Coronary artery (tissue), 2 donors: Measurements from ENCODE around the gene MAN2A2.

Source experiments
- DNase-seq: peaks from one replicate; pipeline ENCODE4 v3.0.0-alpha.2; 2017; ENCODE audit warnings: low spot score
- H3K27ac ChIP-seq, 2 donors: fragments of 200-600 bp; sonication (generic); one replicate each; pipeline ENCODE4 v1.5.1; 2016 to 2019
- H3K4me3 ChIP-seq: fragments of 200-600 bp; sonication (generic); 2 replicates; pipeline ENCODE4 v1.5.1; 2016; ENCODE audit warnings: mild to moderate bottlenecking, moderate library complexity
- CTCF ChIP-seq: fragments of 200-600 bp; sonication (generic); IDR thresholded peaks from one replicate; pipeline ENCODE4 v1.5.1; 2019; ENCODE audit warnings: antibody characterized with exemption

MAN2A2 gene

GRCh38 chr15:90929246-90930019, 26.3 kb downstream of the MAN2A2 start:
- no peak for DNase-seq
- H3K4me3 ChIP-seq = peak overlapping the region; percentile 97
- H3K27ac ChIP-seq = peak overlapping the region; percentile 84 to 96
- TF ChIP-seq CTCF = no peak

- no peak for TF ChIP-seq CTCF
- peak overlapping the region; percentile 84 to 96 for H3K27ac ChIP-seq
- no peak for DNase-seq
- peak overlapping the region; percentile 97 for H3K4me3 ChIP-seq
These were observed 27.9 kb downstream of the MAN2A2 start for GRCh38 chr15:90930861-90931574.

GRCh38 chr15:90931575-90931827, 28.4 kb downstream of the MAN2A2 start:
- no peak for TF ChIP-seq CTCF
- Histone ChIP-seq H3K27ac (peak overlapping the region; percentile 59 to 96), H3K4me3 (peak overlapping the region; percentile 97)
- DNase-seq = no peak

- peak; percentile 85 for TF ChIP-seq CTCF
- DNase-seq = peak; percentile 89
- Histone ChIP-seq H3K4me3 (peak within 1 kb of the TSS; percentile 97), H3K27ac (peak within 1 kb of the TSS; percentile 59 to 96)
These were observed 28.9 kb downstream of the MAN2A2 start, which contains the start of gene HDDC3 for GRCh38 chr15:90931828-90932659. TSS of gene HDDC3 (minus strand) at chr15:90932549. CDS start at chr15:90932540, 9 bp downstream.

- H3K27ac ChIP-seq = peak overlapping the region; percentile 59 to 96
- DNase-seq = no peak
These were observed 29.5 kb downstream of the MAN2A2 start for GRCh38 chr15:90932660-90932991.

GRCh38 chr15:90933301-90933700, 30.2 kb downstream of the MAN2A2 start:
- H3K27ac ChIP-seq = no peak overlapping the region

More at GRCh38 chr15:90932660-90932991, 29.5 kb downstream of the MAN2A2 start:
- TF ChIP-seq CTCF = no peak
- H3K4me3 ChIP-seq = peak overlapping the region; percentile 97

More at GRCh38 chr15:90933301-90933700, 30.2 kb downstream of the MAN2A2 start:
- H3K4me3 ChIP-seq = no peak overlapping the region
- TF ChIP-seq CTCF = no peak
- no peak for DNase-seq
